ENCODE results near the gene SDC1.
A peak's percentile ranks its signal among the peaks of the same experiment; 100 is the strongest.

SDC1 gene

GRCh38 chr2:20226152-20226545, 1.2 kb upstream of the SDC1 start:
- DNase-seq: no peak

- peak; percentile 70 for DNase-seq
Observed at GRCh38 chr2:20225294-20226151, 593 bp upstream of the SDC1 start.

GRCh38 chr2:20224164-20224715, 690 bp downstream of the SDC1 start:
- no peak for DNase-seq

GRCh38 chr2:20223407-20224163, 1.3 kb downstream of the SDC1 start:
- DNase-seq: no peak

GRCh38 chr2:20222769-20223406, 2.0 kb downstream of the SDC1 start:
- no peak for DNase-seq

GRCh38 chr2:20222014-20222768, 2.7 kb downstream of the SDC1 start:
- DNase-seq: no peak

GRCh38 chr2:20221555-20221973, 3.4 kb downstream of the SDC1 start:
- no peak for DNase-seq

GRCh38 chr2:20220806-20221554, 4.0 kb downstream of the SDC1 start:
- DNase-seq: no peak

GRCh38 chr2:20219763-20220380, 5.1 kb downstream of the SDC1 start:
- DNase-seq: no peak

GRCh38 chr2:20218331-20219320, 6.3 kb downstream of the SDC1 start:
- DNase-seq: no peak

GRCh38 chr2:20217041-20217970, 7.6 kb downstream of the SDC1 start:
- DNase-seq: no peak

GRCh38 chr2:20216130-20217025, 8.6 kb downstream of the SDC1 start:
- DNase-seq: no peak

GRCh38 chr2:20215183-20216040, 9.5 kb downstream of the SDC1 start:
- no peak for DNase-seq

- DNase-seq: no peak
Observed at GRCh38 chr2:20214566-20215182, 10.3 kb downstream of the SDC1 start.

- DNase-seq: peak; percentile 72
Observed at GRCh38 chr2:20213651-20214565, 11.0 kb downstream of the SDC1 start.
